Liver (tissue), 9 donors: Measurements from ENCODE around the gene PTCD1. TPM values are rescaled to one million over a fixed set of nuclear protein-coding genes. Genes with fewer than 3 reads are reported as not detected.

ENCODE experiments used
- DNase-seq: peaks from one replicate; pipeline ENCODE4 v3.0.0-alpha.2; 2017; ENCODE audit warnings: low spot score
- H3K27ac ChIP-seq, 2 donors: one replicate each; pipeline ENCODE4 v1.7.0; 2013; ENCODE audit warnings: inconsistent platforms in 2 of 2, low read length in 2 of 2, control low read depth in 1 of 2, low read depth in 1 of 2, mild to moderate bottlenecking in 1 of 2
- H3K27me3 ChIP-seq, 4 donors: one replicate each; pipeline versions ENCODE4 v1.6.1 to v1.7.0; 2013; ENCODE audit warnings: low read length in 3 of 4, inconsistent platforms in 1 of 4, mild to moderate bottlenecking in 1 of 4, moderate library complexity in 1 of 4; ENCODE audit not compliant: control insufficient read depth in 4 of 4, insufficient read depth in 4 of 4
- H3K36me3 ChIP-seq, 4 donors: one replicate each; pipeline versions ENCODE4 v1.6.1 to v1.7.0; 2013; ENCODE audit warnings: low read length in 3 of 4, mild to moderate bottlenecking in 3 of 4, low read depth in 1 of 4, moderate library complexity in 1 of 4; ENCODE audit not compliant: control insufficient read depth in 4 of 4, insufficient read depth in 3 of 4
- H3K4me1 ChIP-seq, 4 donors: one replicate each; pipeline versions ENCODE4 v1.6.1 to v1.7.0; 2013; ENCODE audit warnings: low read length in 3 of 4, mild to moderate bottlenecking in 3 of 4, moderate library complexity in 1 of 4; ENCODE audit not compliant: control insufficient read depth in 4 of 4, insufficient read depth in 4 of 4
- H3K4me3 ChIP-seq, 3 donors: one replicate each; pipeline versions ENCODE4 v1.6.1 to v1.7.0; 2013; ENCODE audit warnings: low read length in 3 of 3, control low read depth in 1 of 3, low read depth in 1 of 3, mild to moderate bottlenecking in 1 of 3
- H3K9ac ChIP-seq, 2 donors: one replicate each; pipeline ENCODE4 v1.7.0; 2013; ENCODE audit warnings: low read length in 2 of 2, mild to moderate bottlenecking in 2 of 2, moderate library complexity in 2 of 2, control low read depth in 1 of 2, low read depth in 1 of 2
- H3K9me3 ChIP-seq, 4 donors: one replicate each; pipeline versions ENCODE4 v1.6.1 to v1.7.0; 2013; ENCODE audit warnings: low read length in 3 of 4; ENCODE audit not compliant: control insufficient read depth in 4 of 4
- CTCF ChIP-seq: fragments of 150-350 bp; IDR thresholded peaks from 2 replicates; pipeline ENCODE4 v1.5.1; 2017; ENCODE audit warnings: improper control_type of control experiment, low read depth, low read length; ENCODE audit not compliant: missing input control
- EGR1 ChIP-seq, 2 donors: IDR thresholded peaks; 2 replicates each; pipeline ENCODE4 v1.6.1; 2016 to 2018; ENCODE audit warnings: antibody characterized with exemption in 2 of 2, low read depth in 2 of 2
- FOXA1 ChIP-seq: IDR thresholded peaks from 2 replicates; pipeline ENCODE4 v1.6.1; 2016; ENCODE audit warnings: antibody characterized with exemption
- FOXA2 ChIP-seq: IDR thresholded peaks from 2 replicates; pipeline ENCODE4 v1.6.1; 2016; ENCODE audit warnings: antibody characterized with exemption
- GABPA ChIP-seq, 2 donors: IDR thresholded peaks in 1 of 2; conservative IDR thresholded peaks in 1 of 2; 2 replicates each; pipeline ENCODE4 v1.6.1; 2016; ENCODE audit warnings: antibody characterized with exemption in 2 of 2, mild to moderate bottlenecking in 1 of 2, moderate library complexity in 1 of 2
- HNF4A ChIP-seq, 2 donors: conservative IDR thresholded peaks; 2 replicates each; pipeline ENCODE4 v1.6.1; 2016; ENCODE audit warnings: antibody characterized with exemption in 2 of 2, mild to moderate bottlenecking in 2 of 2
- HNF4G ChIP-seq: IDR thresholded peaks from 2 replicates; pipeline ENCODE4 v1.6.1; 2016; ENCODE audit warnings: antibody characterized with exemption
- JUND ChIP-seq, 2 donors: IDR thresholded peaks; 2 replicates each; pipeline ENCODE4 v1.6.1; 2016; ENCODE audit warnings: antibody characterized with exemption in 2 of 2
- MAX ChIP-seq: IDR thresholded peaks from 2 replicates; pipeline ENCODE4 v1.6.1; 2016; ENCODE audit warnings: antibody characterized with exemption
- NR2F2 ChIP-seq: IDR thresholded peaks from 2 replicates; pipeline ENCODE4 v1.6.1; 2016; ENCODE audit warnings: antibody characterized with exemption
- RAD21 ChIP-seq, 2 donors: IDR thresholded peaks; 2 replicates each; pipeline ENCODE4 v1.6.1; 2016; ENCODE audit warnings: antibody characterized with exemption in 2 of 2, mild to moderate bottlenecking in 2 of 2
- REST ChIP-seq: IDR thresholded peaks from 2 replicates; pipeline ENCODE4 v1.6.1; 2016; ENCODE audit warnings: antibody characterized with exemption, mild to moderate bottlenecking
- RXRA ChIP-seq, 2 donors: IDR thresholded peaks; 2 replicates each; pipeline ENCODE4 v1.6.1; 2017 to 2018; ENCODE audit warnings: antibody characterized with exemption in 2 of 2, mild to moderate bottlenecking in 1 of 2
- SP1 ChIP-seq: IDR thresholded peaks from 2 replicates; pipeline ENCODE4 v1.6.1; 2018; ENCODE audit warnings: antibody characterized with exemption, mild to moderate bottlenecking
- TAF1 ChIP-seq: conservative IDR thresholded peaks from 2 replicates; pipeline ENCODE4 v1.6.1; 2016; ENCODE audit warnings: antibody characterized with exemption, mild to moderate bottlenecking
- YY1 ChIP-seq: IDR thresholded peaks from 2 replicates; pipeline ENCODE4 v1.6.1; 2016; ENCODE audit warnings: antibody characterized with exemption, mild to moderate bottlenecking
- ZBTB33 ChIP-seq: IDR thresholded peaks from 2 replicates; pipeline ENCODE4 v1.6.1; 2016; ENCODE audit warnings: antibody characterized with exemption
- WGBS: extraction: QIAGEN DNeasy Blood & Tissue Kit; methylation state at CpG from one replicate; pipeline ENCODE4 v1.1.7; 2013; 5-methylcytosine and 5-hydroxymethylcytosine counted together
- polyA plus RNA-seq, 2 donors: library from polyadenylated mRNA; stranded (reverse) in 1 of 2; unstranded in 1 of 2; fragments of 200-250 nt in 1 of 2; fragments of >200 nt in 1 of 2; fragmentation: Nextera tagmentation in 1 of 2; extraction: Ambion mirVana in 1 of 2; gene quantifications; one replicate each; pipeline versions ENCODE4 v1.2.1 to v1.2.3, GENCODE V29; 2013 to 2015
- total RNA-seq, 2 donors: library from RNA; depleted of rRNA; stranded (reverse); fragments of >200 nt; gene quantifications; one replicate each; pipeline ENCODE4 v1.2.3, GENCODE V29; 2014
- donor health status: healthy.
- donor health status: healthy.
- donor health status: healthy.
- donor health status: healthy.
- donor health status: healthy.

Gene PTCD1
- 1 to 10 TPM; 4.2 to 4.3 TPM for total RNA-seq
- polyA plus RNA-seq: 1 to 10 TPM; 3.1 to 3.5 TPM

GRCh38 chr7:99438573-99439480 is at the start of gene PTCD1, which contains the start of gene CPSF4:
PTCD1 (minus strand) TSS chr7:99438798; CDS start chr7:99435242, 3,556 bp downstream.
CPSF4 (plus strand) TSS chr7:99438943; CDS start chr7:99439083, 140 bp downstream.
- peak within 1 kb of the TSS; percentile 28 to 83 for H3K27ac ChIP-seq
- TF ChIP-seq ZBTB33 (no peak), REST (no peak), MAX (no peak), YY1 (peak; percentile 73), FOXA1 (no peak), HNF4G (no peak), NR2F2 (no peak), GABPA (IDR thresholded peaks at IDR 0.05 in 1 of 2, conservative IDR thresholded peaks at IDR 0.05 in 1 of 2) (peak in 1 of 2 donors; percentile 74), RXRA (IDR thresholded peaks at IDR 0.05) (no peak), HNF4A (conservative IDR thresholded peaks at IDR 0.05) (peak in 1 of 2 donors; percentile 5), EGR1 (IDR thresholded peaks at IDR 0.05; ENCODE audit: low read depth in 2 of 2) (peak in 1 of 2 donors; percentile 52), CTCF (no peak)
- under 1% methylated on average over 89 of the region's 89 CpGs for WGBS
- H3K9me3 ChIP-seq: no peaks in the 10 kb centered on the region
- peak within 1 kb of the TSS; percentile 47 to 95 for H3K9ac ChIP-seq
- peak; percentile 88 for DNase-seq
- peaks cover 2 to 13% (median 8%) of the 10 kb centered on the region in 4 donors for H3K36me3 ChIP-seq
- H3K27me3 ChIP-seq: no peaks in the 10 kb centered on the region
- peak within 1 kb of the TSS; percentile 85 to 91 (median 87) for H3K4me3 ChIP-seq
- H3K4me1 ChIP-seq: peaks cover 7 to 18% (median 13%) of the 10 kb centered on the region in 4 donors

GRCh38 chr7:99485094-99485493 is 46.5 kb upstream of the PTCD1 start:
- no peaks in the 10 kb centered on the region for H3K27me3 ChIP-seq
- WGBS: 96% methylated on average over 5 of the region's 5 CpGs
- peaks cover 0 to 4% (median 0%) of the 10 kb centered on the region in 4 donors for H3K9me3 ChIP-seq
- H3K4me1 ChIP-seq: no peaks in the 10 kb centered on the region
- no peak for DNase-seq
- H3K36me3 ChIP-seq: peaks cover 2 to 17% (median 8%) of the 10 kb centered on the region in 4 donors
- H3K27ac ChIP-seq: no peak overlapping the region
- H3K9ac ChIP-seq: no peak overlapping the region
- H3K4me3 ChIP-seq: no peak overlapping the region
- TF ChIP-seq RAD21 (IDR thresholded peaks at IDR 0.05): no peak
- TF ChIP-seq RXRA (IDR thresholded peaks at IDR 0.05): no peak
- TF ChIP-seq HNF4A (conservative IDR thresholded peaks at IDR 0.05): no peak
- TF ChIP-seq JUND (IDR thresholded peaks at IDR 0.05): no peak
- TF ChIP-seq MAX: no peak
- TF ChIP-seq REST: no peak
- TF ChIP-seq TAF1: no peak
- no peak for TF ChIP-seq FOXA1
- no peak for TF ChIP-seq EGR1 (IDR thresholded peaks at IDR 0.05; ENCODE audit: low read depth in 2 of 2)
- no peak for TF ChIP-seq SP1
- TF ChIP-seq FOXA2: no peak
